ENCODE data around the gene IFI27L1.

- no peak for TF ChIP-seq CTCF (IDR thresholded peaks at IDR 0.05)
- no peak for TF ChIP-seq ZFX (IDR thresholded peaks at IDR 0.05; ENCODE audit: borderline replicate concordance)
These were observed 39.7 kb downstream of the IFI27L1 start for GRCh38 chr14:94120667-94121340.
